Type B pancreatic cell (in vitro differentiated cells): ENCODE measurements around the gene EML2. TPM values are rescaled to one million over a fixed set of nuclear protein-coding genes. Genes with fewer than 3 reads are reported as not detected.

Source experiments
- DNase-seq: peaks from one replicate; pipeline ENCODE4 v3.0.0; 2021; ENCODE audit warnings: mixed read lengths; ENCODE audit not compliant: unreplicated experiment; ENCODE audit errors: extremely low spot score
- H3K27ac Mint-ChIP-seq: 2 replicates; pipeline ENCODE4 v1.8.0; 2021; ENCODE audit warnings: mild to moderate bottlenecking, mixed read lengths
- H3K27me3 Mint-ChIP-seq: 2 replicates; pipeline ENCODE4 v1.8.0; 2021; ENCODE audit warnings: mixed read lengths
- H3K36me3 Mint-ChIP-seq: 2 replicates; pipeline ENCODE4 v1.8.0; 2021; ENCODE audit warnings: mixed read lengths
- H3K4me1 Mint-ChIP-seq: one replicate; pipeline ENCODE4 v1.8.0; 2021; ENCODE audit warnings: mixed read lengths; ENCODE audit not compliant: unreplicated experiment
- H3K4me3 Mint-ChIP-seq: 2 replicates; pipeline ENCODE4 v1.8.0; 2021; ENCODE audit warnings: mild to moderate bottlenecking, mixed read lengths
- H3K9me3 Mint-ChIP-seq: 2 replicates; pipeline ENCODE4 v1.8.0; 2021; ENCODE audit warnings: mixed read lengths
- total RNA-seq: library from RNA; stranded (reverse); gene quantifications from 2 replicates; pipeline ENCODE4 v1.2.1, GENCODE V29; 2021; ENCODE audit warnings: low replicate concordance
- TF ChIP-seq, protein P1 (sequence below): fragments of 200-600 bp; sonication (generic); conservative IDR thresholded peaks from 2 replicates; pipeline ENCODE4 v1.5.0; 2021; ENCODE audit warnings: antibody characterized with exemption, mild to moderate bottlenecking

Gene EML2
- total RNA-seq, 1 donor from 2014 or later: 46.9 TPM

DNA sequence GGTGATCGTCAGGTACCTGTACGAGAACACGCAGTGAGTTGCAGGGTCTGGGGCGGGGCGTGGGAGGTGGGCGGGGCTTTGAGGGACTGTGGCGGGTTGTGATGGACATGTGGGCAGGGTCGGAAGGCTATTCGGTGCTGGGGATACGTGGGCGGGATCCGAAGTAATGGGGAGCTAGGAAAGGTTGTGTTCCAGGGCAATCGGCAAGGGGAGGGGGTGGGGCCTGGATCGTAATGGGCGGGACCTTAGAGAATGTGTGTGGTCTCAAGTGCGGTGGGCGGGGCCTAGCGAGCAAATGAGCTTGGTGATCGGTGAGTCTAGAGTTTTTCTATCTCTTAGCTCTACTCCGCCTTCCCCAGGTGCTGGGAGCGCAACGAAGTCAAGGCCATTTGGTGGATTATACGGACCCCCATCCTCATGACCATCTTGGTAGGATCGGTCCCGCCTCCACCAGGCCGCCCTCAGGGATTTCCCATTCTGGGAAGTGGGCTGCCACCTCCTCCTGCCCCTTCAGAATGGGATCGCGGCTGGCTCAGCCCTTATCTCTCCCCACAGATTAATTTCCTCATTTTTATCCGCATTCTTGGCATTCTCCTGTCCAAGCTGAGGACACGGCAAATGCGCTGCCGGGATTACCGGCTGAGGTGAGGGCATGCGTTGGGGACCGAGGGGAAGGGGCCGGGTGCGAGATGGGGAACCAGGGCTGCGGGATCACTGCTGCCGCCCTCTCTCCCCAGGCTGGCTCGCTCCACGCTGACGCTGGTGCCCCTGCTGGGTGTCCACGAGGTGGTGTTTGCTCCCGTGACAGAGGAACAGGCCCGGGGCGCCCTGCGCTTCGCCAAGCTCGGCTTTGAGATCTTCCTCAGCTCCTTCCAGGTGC is 38.4 kb upstream of the EML2 start:
- Mint-ChIP-seq H3K4me1 (peaks cover 9% of the 10 kb centered on the region), H3K9me3 (no peaks in the 10 kb centered on the region), H3K27me3 (peaks cover 50% of the 10 kb centered on the region), H3K4me3 (peak overlapping the region; percentile 89), H3K36me3 (no peaks in the 10 kb centered on the region), H3K27ac (peak overlapping the region; percentile 90)
- TF ChIP-seq, protein P1, sequence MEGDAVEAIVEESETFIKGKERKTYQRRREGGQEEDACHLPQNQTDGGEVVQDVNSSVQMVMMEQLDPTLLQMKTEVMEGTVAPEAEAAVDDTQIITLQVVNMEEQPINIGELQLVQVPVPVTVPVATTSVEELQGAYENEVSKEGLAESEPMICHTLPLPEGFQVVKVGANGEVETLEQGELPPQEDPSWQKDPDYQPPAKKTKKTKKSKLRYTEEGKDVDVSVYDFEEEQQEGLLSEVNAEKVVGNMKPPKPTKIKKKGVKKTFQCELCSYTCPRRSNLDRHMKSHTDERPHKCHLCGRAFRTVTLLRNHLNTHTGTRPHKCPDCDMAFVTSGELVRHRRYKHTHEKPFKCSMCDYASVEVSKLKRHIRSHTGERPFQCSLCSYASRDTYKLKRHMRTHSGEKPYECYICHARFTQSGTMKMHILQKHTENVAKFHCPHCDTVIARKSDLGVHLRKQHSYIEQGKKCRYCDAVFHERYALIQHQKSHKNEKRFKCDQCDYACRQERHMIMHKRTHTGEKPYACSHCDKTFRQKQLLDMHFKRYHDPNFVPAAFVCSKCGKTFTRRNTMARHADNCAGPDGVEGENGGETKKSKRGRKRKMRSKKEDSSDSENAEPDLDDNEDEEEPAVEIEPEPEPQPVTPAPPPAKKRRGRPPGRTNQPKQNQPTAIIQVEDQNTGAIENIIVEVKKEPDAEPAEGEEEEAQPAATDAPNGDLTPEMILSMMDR: peak; percentile 45
- peak; percentile 84 for DNase-seq

GRCh38 chr19:45676851-45677263 is 37.7 kb upstream of the EML2 start:
- H3K27ac Mint-ChIP-seq: no peak overlapping the region
- H3K9me3 Mint-ChIP-seq: no peaks in the 10 kb centered on the region
- H3K36me3 Mint-ChIP-seq: no peaks in the 10 kb centered on the region
- DNase-seq: no peak
- peaks cover 9% of the 10 kb centered on the region for H3K4me1 Mint-ChIP-seq
- H3K4me3 Mint-ChIP-seq: peak overlapping the region; percentile 77
- peaks cover 53% of the 10 kb centered on the region for H3K27me3 Mint-ChIP-seq
- TF ChIP-seq, protein P1: no peak

DNA sequence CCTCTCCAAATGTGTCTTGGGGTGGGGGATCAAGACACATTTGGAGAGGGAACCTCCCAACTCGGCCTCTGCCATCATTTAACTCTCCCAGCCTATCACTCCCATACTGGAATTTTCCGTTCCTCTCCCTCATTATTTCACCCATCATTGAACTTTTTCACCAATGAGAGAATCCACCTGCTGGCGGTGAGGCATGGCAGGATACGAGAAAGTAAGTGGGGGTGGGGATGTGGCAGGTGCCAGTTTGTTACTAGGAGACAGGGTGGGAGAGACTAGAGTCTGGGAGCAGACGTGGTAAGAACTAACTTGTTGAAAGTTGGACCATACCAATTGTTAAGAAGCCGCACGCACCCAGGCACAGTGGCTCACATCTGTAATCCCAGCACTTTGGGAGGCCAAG is 35.7 kb upstream of the EML2 start:
- no peak for DNase-seq

GRCh38 chr19:45670670-45671453 is 31.7 kb upstream of the EML2 start:
- peaks cover 65% of the 10 kb centered on the region for H3K27me3 Mint-ChIP-seq
- H3K27ac Mint-ChIP-seq: peak overlapping the region; percentile 46

More for the DNA sequence above, 35.7 kb upstream of the EML2 start:
- peaks cover 9% of the 10 kb centered on the region for H3K4me1 Mint-ChIP-seq
- TF ChIP-seq, protein P1: no peak
- H3K27me3 Mint-ChIP-seq: peaks cover 69% of the 10 kb centered on the region
- no peaks in the 10 kb centered on the region for H3K36me3 Mint-ChIP-seq
- H3K27ac Mint-ChIP-seq: no peak overlapping the region
- H3K4me3 Mint-ChIP-seq: peak overlapping the region; percentile 51
- H3K9me3 Mint-ChIP-seq: no peaks in the 10 kb centered on the region

GRCh38 chr19:45668342-45668871 is 29.2 kb upstream of the EML2 start:
- H3K4me3 Mint-ChIP-seq: peak overlapping the region; percentile 90
- H3K4me1 Mint-ChIP-seq: peaks cover 23% of the 10 kb centered on the region
- H3K36me3 Mint-ChIP-seq: no peaks in the 10 kb centered on the region
- DNase-seq: no peak
- H3K27ac Mint-ChIP-seq: peak overlapping the region; percentile 90
- no peaks in the 10 kb centered on the region for H3K9me3 Mint-ChIP-seq
- peaks cover 56% of the 10 kb centered on the region for H3K27me3 Mint-ChIP-seq
- TF ChIP-seq, protein P1: no peak

More at GRCh38 chr19:45670670-45671453, 31.7 kb upstream of the EML2 start:
- H3K36me3 Mint-ChIP-seq: no peaks in the 10 kb centered on the region
- TF ChIP-seq, protein P1: no peak
- peak; percentile 80 for DNase-seq
- peak overlapping the region; percentile 83 for H3K4me3 Mint-ChIP-seq
- no peaks in the 10 kb centered on the region for H3K9me3 Mint-ChIP-seq
- peaks cover 18% of the 10 kb centered on the region for H3K4me1 Mint-ChIP-seq
